Measurements from ENCODE around the gene MBP.

MBP gene

DNA sequence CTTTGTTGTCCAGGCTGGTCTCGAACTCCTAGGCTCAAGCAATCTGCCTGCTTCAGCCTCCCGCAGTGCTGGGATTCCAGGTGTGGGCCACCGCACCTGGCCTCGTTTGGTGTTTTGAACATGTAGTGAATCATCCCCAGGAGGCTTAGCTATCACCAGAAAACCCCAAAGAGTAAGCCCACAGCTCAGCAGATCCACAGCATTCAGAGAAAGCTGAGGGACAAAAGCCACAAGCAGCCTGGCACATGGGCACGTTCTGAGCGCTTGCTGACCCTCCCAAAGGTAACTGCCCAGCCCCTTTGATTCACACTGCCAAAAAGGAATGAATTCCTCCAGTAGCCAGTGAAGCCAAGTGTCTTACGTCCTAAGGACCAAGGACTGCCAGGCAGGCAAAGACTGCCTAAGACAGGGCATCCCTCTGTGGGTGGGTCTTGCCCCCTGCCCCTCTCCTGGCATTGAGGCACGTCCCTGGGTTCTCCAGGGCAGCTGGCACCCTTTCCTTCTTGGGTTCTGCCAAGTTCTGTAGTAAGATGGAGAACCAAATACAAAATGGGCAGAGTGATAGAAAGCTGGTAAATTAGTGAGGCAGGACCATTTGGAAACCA is 31.7 kb downstream of the MBP start:
- DNase-seq (ENCODE audit: low read depth), result no peak

DNA sequence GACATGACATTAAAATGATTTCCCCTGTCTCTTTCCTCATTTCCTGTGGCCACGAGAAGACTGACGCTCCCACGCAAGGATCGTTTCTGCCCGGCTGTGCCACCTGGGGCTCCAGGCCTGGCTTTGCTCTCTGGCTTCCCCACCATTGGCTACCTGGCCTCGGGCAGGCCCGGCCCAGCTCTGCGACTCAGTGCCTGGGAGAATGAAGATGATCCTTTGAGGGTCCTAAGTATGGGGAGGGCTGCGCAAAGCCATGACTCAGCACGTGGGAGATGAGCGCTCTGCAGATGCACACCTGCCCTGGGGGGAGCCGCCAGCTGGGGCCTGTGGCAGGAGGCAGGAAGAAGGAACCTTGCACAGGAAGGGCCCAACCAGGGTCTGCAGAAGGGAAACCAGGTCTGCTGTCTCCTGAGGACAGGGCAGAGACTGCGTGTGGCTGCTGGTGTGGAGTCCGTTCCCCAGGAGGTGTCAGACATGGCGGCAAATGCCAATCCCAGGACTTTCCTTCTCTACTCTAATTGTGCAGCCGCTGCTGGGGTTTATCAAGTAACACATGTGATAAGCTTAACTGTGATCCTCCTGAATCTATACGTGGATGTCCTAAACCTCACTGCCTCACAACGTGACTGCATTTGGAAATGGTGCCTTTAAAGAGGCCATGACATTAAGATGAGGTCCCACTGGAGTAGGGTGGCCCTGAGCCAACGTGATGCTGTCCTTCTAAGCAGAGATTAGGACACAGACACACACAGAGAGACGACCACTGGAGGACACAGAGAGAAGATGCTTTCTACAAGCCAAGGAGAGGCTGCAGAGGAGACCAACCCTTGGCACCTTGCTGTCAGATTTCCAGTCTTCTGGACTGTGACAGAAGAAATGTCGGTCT is 32.9 kb downstream of the MBP start:
- peak; percentile 15 for DNase-seq (ENCODE audit: low read depth)

DNA sequence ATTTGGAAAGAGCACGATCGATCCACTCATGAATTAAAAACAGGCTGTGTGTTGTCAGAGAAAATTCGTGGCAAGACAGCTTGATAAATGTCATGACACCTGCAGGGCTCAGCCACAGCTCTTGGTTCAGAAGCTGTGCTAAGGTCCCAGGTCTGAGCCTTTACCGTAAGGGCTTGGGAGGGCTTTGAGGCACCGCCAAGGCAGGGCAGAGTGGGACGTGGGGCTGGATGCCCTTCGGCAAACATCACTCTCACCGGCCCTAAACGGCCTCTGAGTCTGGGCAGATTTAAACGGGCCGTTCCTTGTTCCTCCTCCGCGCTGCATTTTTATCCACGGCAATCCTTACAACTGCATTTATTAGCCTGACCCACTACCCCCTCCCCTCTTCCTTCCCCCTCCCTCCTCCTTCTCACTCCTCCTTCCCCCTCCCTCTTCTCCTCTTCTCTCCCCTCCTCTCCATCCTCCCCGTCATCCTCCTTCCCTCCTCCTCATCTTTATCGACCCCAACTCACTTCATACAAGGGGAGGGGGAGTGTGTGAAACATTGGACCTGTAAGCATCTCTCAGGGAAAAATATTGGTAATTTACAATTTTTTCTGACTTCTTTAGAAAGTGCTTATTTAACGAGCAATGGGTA is 33.9 kb downstream of the MBP start:
- DNase-seq (ENCODE audit: low read depth), result no peak

DNA sequence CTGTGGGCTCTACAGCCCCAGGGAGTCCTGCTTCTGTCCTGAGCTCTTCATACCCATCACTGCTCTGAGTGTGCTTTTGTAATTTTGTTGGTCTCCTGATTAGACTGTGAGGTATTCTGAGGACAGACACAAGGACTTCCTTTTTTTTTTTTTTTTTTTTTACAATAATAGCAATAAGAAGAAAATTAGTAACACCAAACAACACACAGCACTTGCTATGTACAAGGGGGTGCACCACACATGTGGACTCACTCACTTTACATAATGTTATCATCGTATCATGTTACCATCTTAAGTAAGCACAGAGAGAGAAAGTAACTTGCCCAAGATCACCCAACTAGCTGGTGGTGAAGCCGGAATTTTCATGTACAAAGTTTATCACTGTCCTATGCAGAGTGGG is 34.6 kb downstream of the MBP start:
- DNase-seq (ENCODE audit: low read depth), result no peak

DNA sequence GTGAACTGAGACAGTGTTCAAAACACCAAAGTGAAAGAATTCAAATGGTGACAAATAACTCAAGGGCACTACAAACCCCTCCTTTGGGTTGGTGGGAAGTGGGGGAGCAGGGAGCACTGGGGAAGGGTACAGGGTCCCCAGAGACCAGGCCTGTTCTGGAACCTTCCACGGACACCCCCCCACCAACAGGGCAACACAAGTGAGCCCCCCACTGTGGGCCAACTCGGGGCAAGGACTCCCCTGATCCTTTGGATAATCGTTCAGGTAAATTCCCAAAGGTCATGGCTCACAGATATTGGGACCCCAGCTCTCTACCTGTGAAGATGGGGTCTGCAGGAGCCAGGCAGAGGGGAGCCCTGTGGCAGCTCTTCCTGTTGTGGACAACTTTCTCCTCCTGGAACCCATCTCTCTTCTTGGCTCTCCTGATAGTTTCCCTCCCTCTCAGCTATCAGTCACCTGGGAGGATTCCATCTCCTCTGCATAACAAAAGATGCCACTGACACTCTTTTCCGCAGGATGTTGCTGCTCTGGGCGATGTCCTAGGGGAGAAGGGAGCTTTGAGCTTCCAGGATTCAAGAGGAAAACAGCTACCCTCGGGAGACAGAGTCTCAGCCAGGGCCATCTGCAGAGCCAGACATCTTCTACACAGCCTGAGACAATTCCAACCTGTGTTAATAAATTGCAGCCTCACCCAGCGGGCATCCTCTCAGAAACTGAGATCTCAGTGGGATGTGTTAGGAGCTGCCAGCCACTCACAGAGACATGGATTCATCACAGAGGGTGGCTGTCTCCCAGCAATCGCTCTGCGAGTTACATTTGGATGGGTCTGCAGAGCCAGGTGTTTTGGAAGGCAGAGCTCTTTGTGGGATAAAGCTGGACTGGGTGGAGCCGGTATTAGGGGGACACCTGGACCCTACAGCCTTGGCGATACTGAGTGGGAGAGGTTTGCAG is 35.4 kb downstream of the MBP start:
- DNase-seq (ENCODE audit: low read depth), result no peak

DNA sequence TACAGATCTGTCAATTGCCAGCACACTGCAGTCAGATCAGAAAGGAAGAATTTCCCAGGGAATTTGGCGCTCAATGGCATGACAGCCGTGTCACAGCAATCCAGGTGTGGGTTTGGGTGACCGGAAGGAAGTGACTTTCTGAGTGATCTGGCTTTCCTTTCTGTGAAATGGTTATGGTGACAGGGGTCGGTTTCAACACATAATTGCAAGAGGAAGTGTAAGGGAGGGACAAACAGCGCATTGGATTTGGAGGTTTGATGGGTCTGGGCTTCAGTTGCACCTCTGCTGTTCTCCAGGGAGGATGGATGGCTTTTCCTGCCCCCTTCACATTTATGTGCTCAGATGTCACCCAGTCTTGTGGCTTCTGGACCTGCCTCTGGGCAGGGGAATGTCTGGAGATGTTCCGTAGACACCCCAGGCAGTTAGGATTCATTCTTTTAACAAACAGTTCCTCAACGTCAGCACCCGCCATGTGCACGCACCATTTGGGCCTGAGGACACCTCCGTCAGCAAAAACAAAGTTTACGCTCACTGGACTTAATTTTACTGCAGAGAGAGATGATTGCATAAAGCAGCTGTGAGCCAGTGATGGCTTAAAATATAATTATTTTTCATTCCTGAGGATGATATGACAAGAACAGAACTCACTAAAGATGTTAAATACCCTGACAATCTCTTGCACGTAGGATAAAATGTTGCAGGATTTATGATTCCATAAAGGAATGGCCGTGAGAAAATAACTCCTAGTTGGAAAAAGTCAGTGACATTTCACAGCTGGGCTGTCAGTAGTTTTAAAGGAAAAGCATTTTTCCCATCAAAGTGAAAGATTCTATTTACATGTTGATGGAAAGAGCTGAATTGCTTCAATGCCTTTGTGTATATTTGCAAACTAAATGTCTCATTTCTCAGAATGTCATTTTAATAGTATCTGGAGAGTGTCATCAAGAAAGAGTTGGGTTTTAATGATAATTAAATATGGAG is 36.9 kb downstream of the MBP start:
- DNase-seq (ENCODE audit: low read depth), result no peak

DNA sequence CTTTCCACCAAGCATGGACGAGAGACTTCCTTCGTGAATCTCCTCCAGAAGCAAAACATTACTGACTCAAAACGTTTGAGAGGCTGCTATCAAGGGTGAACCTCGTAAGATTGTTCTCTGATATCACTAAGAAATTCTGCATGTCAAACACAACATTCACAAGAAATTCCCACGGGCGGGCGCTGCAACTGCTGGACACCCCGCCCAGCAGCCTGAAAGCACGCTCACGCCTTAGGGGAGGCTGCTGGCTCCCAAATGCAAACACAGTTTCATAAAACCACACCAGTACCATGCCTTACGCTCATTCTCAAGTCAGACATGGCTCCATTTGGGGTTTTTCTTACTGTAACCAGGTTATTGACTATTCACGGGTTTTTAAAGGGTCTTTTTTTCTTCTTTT is 39.0 kb downstream of the MBP start:
- DNase-seq (ENCODE audit: low read depth), result no peak

DNA sequence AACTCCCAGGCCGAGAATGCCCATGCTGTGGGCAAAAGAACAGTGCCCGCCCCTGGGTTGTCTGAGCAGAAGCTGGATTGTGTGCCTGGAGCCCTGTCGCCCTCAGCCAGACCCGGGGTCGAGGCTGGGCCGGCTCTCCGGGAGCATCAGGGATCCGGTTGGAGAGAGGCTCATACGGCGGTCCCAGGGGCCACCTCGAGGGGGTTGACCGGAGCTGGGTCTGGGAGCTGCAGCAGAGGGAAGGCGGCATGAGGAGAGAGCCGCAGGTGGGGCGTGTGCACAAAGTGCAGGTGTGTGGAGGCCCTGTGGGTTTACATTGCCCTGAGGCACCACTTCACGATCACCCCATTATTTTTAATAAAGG is 39.5 kb downstream of the MBP start:
- DNase-seq (ENCODE audit: low read depth), result no peak

DNA sequence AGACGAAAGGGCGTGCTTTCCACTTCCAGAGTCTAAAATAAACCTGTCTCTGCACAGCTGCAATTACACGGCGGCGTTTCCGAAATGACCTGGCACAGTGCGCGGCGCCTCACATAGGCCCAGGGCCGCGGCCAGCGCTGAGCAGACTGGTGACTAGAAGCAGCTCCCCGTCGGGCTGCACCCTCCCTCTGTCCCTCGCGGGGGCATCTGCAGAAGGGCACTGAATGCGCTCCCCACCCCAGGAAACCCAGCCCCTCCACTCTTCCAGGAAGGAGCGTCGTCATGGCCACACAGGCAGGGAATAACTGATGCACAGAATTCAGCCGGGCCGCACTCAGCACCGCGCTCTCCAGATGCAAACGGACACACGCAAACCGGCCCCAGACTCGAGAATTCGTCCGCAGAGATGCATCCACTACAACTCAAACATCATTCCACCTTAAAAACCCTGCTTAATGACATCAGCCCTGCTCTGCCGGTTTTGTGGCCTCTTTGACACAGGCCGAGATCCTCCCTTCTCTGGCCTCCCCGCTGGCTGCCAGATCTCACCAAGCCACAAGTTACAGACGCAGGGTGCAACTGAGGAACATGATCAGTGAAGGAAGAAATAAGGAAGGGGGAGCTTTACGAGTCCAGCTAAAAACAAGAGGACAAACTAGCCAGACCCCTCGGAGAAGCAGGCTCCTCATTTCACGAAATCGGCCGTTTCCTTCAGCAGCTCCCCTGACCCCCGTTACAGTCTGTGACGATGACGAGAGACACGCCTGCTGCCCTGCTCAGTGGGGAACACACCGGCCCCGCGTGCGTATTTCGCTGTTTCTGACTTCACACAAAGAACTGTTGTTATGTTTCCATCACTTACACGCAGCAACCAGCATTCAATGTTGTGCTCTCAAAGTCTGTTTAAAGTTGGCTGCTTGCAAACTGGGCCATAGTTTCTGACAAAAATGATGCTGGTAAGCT is 40.2 kb downstream of the MBP start:
- no peak for DNase-seq (ENCODE audit: low read depth)

DNA sequence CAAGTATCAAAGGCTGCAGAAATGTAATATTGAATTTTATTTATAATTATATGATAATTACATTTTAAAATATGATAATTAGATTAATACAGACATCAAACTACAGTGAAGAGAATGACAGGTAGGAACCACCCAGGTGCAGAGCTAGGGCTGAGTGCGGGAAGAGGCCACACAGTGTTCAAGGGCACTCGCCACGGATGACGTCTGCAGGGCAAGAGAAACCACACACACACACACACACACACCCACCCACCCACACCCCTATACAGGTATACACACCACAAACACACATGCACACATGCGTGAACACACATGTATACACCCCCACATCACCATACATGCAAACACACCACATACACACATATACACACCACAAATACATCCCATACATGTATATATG is 41.2 kb downstream of the MBP start:
- DNase-seq (ENCODE audit: low read depth), result no peak

DNA sequence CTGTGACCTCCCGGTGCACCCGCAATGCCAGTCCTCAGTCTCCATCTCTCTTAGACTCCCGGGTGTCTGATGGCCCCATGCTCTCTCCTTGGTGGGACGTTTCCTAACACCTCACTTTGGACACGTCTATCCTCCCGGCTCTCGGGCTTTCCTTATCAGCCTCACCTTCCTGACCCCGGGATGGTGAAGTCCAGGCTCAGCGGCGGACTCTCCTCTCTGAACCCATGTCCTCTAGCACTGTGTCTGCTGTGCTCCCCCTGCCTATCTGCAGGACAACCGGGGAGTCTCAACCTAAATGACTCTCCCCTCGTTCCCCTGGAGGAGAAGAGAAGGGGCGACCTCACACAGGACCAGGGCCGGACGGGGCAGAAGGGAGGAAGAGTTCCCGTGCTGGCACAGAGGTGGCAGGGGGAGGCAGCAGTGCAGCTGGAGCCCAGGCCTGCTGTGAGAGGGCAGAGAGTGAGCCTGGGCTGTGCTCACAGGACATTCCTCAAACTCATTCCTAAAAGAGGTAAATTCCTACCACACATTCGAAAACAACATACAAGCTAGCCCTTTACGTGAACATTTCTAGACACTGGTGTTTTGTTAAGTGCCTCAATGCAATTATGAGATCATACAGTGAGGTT is 41.9 kb downstream of the MBP start:
- no peak for DNase-seq (ENCODE audit: low read depth)

DNA sequence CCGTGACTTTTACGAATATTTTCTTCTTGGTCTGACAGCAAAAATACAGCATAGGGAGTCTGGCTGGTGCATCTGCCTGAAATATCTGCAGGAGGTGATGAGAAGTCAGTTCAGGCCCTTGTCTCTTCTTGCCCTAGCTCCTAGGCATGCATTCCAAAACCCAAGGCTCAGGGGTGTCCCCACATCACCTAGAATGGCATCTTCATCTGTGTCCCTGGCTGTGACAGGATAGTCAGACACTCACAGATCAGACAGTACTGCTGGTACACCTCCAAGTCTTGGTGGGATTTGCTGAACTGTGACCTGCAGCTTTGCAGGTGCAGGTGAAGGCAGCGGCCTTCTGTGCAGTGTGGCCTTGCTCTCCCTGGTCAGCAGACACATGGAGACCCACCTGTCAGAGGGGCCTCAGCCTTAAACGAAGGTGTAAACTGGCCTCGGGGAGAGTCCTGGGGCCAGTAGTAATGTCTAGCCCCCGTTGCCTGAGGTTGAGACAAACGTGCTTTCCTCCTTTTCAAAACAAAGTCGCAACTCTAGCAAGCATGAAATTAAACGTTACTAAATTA is 42.8 kb downstream of the MBP start:
- no peak for DNase-seq (ENCODE audit: low read depth)

DNA sequence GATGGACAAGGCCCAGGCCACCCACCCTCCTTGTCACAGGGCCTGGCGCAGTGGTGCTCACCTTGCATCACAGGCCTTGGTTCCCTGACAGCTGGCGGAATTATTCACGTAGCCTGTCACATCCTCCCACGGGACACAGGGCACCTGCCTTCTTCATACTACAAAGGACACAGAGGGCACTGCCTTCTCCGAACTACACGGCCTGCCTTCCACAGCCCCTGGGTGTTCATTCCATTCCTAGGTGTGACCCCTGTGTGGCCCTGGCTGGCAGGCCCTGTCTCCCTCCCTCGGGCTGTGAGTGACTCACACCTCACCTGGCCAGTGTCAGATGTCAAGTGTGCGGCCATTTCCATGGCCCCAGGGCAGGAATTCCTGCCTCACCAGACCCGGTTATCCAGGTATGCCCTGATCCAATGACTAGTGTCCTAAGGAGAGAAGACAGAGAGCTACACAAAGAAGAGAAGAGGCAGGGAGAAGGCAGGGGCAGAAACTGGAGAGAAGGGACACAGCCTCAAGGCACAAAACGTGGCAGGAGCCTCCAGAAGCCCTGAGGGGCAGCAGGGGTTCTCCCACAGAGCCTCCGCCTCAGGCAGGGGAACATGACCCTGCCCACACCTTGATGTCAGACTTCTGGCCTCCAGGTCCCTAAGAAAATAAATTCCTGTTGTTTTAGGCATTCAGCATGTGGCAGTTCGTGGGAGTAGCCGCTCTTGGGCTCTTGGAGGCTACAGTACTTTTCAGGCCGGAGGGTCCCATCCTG is 43.4 kb downstream of the MBP start:
- DNase-seq (ENCODE audit: low read depth), result no peak

DNA sequence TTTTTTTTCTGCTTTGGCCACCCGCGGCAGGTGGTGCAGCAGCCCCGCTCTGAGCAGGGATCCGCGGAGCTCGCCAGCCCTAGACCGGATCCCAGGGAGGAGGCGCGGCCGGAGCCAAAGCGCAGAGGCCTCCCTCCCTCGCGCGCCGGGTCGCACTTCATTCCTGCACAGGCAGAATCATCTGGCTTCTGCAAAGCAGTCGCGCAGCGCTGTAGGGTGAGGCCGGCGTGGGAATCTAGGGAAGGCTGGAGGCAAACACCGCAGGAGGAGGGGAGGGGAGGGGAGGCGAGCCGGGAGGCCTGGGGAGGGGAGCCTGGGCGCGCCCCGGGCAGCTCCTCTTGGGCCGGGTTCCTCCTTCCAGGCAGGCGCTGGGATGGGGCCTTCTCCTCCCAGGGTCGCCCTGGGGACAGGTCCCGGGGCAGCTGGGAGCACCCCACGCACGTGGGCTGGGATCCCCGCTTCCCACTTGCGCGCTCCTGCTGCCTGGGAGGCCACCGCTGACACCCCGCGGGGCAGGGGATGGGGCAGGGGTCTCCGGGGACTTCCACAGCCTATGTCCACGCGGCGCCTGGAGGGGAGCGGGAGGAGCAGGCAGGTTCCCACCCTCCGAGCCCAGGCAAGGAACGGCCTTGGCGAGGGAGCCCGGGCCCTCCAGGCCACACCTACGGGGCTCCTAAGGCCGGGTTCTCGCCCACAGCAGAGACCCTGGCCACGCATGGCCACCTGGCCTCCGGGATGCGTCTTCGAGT is 45.0 kb downstream of the MBP start:
- DNase-seq (ENCODE audit: low read depth), result no peak

DNA sequence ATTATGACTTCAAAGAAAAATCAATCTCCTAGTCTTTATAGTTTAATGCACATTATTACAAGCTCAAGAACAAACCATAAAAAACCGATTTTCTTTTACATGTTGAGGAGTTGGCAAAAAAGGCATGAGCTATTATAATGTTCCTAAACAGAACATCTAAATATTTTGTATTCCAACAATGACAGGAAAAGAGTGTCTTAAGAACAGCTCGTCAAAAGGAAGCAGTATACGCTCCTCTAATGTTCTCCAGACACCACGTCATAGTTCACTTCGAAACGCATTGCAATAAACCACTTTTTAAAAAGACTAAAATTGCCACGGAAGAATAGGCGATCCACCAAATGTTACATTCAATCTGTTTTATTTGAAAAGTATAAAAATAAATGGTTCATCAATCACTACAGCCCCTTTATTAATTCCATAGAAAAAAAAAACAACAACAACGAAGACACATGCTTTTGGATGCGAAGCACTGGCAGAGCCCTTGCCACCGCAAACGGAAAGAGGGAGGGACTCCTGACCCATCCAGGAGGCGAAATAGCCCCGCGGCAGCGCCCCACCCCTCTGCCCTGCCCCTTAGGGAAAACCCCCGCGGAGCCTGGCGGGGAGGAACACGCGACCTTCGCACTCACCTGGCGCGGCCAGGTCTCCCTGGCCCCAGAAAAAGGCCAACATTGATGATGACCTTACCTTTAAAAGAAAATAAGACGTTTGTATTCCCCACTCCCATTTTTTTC is 45.8 kb downstream of the MBP start:
- no peak for DNase-seq (ENCODE audit: low read depth)

DNA sequence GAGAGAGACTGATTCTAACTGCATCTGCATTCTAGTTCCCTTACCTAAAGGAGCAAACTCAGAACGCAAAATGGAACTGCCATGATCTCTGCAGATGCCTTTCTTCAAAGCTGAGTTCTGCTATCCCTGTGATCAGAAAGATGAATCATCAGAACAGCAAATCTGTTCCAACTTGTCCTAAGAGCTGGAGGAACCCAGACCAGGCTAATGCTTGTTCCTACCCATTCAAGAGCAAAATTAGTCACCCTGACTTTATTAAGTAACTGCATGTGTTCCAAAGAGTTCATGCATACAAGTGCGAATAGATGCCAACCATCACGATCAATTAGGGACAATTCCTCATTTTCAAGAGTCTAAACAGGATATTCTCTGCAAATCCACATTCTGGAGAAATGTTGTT is 46.5 kb downstream of the MBP start:
- no peak for DNase-seq (ENCODE audit: low read depth)

DNA sequence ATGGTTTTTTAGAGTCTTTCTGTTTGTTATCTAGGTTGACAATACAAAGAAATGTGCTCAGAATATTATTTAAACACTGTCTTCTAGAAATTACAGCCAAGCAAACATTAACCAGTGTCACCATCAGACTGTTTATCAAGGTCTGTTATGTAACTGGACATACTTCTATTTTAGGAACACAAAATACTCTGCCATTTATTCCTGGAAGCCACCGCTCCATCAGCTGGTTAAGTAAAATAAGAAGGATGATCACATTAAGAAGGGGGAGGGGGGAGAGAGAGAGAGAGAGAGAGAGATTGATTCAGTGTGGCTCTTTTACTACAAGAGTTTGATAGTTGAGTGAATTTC is 47.9 kb downstream of the MBP start:
- DNase-seq (ENCODE audit: low read depth), result no peak

All from activated T-helper 1 cell treated with Interleukin-2 at 50 U/mL for 16 hours (primary cell).